ENCODE results near the gene SMAD2.

Gene SMAD2

DNA sequence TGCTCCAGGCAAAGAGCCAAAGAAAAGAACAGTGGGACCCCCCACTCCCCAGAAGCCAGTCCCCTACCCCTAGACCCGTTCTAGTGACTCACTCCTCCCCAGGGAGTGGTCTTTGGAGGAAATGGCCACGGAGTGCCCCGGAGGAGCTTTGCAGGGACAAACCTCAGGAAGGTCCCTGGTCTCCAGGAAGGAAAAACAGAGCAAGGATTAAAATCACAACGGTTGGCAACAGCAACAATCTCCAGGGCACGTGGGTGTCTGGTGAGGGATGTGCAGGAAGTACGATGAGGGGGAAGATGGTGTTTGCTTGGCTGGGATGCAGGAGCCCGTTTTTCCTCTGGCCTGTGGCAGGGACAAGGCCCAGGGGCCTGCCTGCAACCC is 135.0 kb downstream of the SMAD2 start:
- no peak overlapping the region for H3K4me3 ChIP-seq (ENCODE audit: low read depth, low read length)
- TF ChIP-seq, protein P1, sequence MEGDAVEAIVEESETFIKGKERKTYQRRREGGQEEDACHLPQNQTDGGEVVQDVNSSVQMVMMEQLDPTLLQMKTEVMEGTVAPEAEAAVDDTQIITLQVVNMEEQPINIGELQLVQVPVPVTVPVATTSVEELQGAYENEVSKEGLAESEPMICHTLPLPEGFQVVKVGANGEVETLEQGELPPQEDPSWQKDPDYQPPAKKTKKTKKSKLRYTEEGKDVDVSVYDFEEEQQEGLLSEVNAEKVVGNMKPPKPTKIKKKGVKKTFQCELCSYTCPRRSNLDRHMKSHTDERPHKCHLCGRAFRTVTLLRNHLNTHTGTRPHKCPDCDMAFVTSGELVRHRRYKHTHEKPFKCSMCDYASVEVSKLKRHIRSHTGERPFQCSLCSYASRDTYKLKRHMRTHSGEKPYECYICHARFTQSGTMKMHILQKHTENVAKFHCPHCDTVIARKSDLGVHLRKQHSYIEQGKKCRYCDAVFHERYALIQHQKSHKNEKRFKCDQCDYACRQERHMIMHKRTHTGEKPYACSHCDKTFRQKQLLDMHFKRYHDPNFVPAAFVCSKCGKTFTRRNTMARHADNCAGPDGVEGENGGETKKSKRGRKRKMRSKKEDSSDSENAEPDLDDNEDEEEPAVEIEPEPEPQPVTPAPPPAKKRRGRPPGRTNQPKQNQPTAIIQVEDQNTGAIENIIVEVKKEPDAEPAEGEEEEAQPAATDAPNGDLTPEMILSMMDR (IDR thresholded peaks at IDR 0.05; ENCODE audit: low read depth, low read length), result no peak

DNA sequence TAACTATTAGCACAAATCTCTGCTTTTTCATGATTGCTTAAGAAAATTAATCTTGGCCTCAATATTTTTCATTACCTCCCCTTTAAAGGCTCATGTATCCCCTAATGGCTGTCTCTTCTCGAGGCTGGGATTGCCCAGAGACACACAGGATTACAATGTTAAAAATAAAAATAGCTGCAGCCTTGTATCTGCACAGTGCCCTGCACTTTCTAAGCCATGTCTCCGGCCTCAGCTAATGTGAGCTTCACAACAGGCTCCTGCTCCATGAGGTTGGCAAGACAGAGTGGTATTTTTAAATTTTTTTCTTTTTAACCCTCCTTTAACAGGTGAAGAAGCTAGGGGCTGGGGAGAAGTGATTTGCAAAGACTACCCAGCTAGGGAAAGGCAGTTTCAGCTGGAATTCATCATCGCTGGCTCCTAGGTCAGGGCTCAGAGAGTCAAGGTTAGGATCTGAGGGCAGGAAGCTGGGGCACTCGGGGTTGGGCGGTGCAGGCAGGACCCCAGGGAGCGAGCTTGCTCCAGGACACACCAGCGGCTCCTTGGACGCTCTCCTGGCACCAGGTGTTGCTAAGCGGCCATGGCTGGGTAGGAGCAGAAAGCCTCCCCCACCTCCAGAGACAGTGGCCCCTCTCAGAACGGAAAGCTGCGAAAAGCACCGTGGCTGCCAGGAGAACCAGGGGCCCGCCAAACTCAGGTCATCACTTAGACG is 135.6 kb downstream of the SMAD2 start:
- H3K4me3 ChIP-seq (ENCODE audit: low read depth, low read length), result no peak overlapping the region
- TF ChIP-seq, protein P1 (IDR thresholded peaks at IDR 0.05; ENCODE audit: low read depth, low read length), result no peak

DNA sequence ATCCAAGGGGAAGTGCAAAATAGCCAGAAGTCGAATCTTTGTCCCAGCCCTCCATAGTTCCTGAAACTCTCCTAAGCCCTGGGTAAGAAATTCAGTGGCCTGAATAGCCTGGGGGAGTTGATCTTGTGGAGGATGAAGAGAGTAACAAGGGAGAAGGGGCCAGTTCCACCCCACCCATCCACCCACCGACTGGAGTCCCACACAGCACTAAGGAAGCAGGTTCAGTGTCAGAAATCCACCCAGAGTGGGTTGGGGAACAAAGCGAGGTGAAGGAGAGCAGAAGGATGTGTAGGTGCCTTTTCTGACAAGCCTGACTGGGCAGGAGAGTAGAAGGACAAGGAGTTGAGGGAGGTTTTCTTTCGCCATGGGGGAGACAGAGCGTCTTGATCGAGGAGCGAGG is 136.8 kb downstream of the SMAD2 start:
- H3K4me3 ChIP-seq (ENCODE audit: low read depth, low read length), result no peak overlapping the region
- TF ChIP-seq, protein P1 (IDR thresholded peaks at IDR 0.05; ENCODE audit: low read depth, low read length), result no peak

DNA sequence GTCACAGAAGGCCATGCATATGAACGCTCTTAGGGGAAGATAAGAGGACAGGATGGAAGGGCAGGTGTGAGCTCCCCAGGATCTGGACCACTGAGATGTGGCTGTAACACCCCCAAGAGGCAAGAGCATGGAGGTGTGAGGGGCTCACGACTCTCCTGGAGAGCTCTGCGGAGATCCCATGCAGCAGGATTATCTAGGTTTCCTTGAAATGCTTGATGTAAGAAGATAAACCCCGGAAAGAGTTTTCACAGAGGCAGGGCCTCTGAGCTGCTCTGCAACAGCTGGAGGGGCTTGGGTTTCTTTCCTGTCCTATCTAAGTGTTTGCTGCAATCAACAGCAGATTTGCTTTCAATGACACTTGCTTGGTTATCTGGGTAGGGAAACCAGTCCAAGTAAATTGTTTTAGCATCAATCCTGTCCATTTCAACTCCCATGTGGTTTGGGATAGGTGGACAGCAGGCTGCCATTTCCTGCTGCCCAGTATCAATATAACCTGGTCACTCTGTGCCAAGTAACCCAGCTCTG is 138.9 kb downstream of the SMAD2 start:
- TF ChIP-seq, protein P1 (IDR thresholded peaks at IDR 0.05; ENCODE audit: low read depth, low read length), result no peak
- no peak overlapping the region for H3K4me3 ChIP-seq (ENCODE audit: low read depth, low read length)

DNA sequence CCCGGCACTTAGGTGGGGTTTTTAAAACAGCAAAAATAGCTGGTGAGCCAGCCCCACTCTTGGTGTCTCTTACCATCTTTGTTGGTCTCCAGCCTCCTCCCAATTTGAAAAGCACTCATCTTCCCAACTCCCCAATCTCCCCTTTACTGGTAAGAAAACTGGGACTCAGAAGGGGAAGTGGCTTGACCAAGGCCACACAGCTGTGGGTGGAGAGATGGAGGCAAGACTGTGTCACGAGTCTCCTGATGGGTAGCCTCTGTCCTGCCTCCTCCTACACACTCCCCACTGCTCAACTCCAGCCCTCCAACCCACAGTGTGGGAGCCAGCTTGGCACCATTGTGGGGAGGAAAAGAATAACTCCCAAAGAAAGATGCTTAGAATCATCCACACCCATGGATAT is 140.4 kb downstream of the SMAD2 start:
- H3K4me3 ChIP-seq (ENCODE audit: low read depth, low read length), result no peak overlapping the region
- TF ChIP-seq, protein P1 (IDR thresholded peaks at IDR 0.05; ENCODE audit: low read depth, low read length), result no peak

DNA sequence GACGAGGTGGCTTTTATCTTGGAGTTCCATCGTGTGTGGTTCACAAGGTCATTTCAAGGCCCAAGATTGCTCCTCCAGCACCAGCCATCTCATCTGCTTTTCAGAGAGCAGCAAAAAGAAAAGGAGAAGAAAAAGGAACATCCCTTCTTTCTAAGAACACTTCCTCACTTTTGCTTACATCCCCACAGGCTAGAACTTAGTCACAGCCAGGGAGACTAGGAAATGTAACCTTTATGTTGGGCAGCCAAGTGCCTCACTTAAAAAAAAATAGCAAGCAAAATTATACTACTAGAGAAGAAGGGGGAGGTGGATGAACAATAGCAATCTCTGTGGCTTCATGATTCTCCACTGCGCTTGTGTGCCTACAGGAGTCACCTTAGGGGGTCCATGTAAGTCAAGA is 141.8 kb downstream of the SMAD2 start:
- TF ChIP-seq, protein P1 (IDR thresholded peaks at IDR 0.05; ENCODE audit: low read depth, low read length), result no peak
- H3K4me3 ChIP-seq (ENCODE audit: low read depth, low read length), result no peak overlapping the region

DNA sequence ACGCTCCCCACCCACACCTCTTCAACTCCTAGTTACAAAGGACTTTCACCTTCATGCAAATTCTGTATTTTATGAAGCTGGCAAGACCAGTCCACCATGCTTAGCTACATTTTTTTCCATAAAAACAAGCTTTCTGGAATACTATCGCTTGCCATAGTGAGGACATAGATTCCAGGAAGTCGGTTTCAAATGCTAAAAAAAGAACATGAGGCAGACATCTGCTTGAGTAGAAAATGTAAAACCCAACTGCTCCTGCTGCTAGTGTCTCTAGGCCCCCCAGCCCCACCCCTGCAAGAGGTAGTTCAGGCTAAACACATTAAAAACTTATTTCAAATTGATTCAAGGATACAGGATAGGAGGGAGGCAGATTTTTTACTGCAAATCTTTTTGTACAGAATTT is 148.9 kb downstream of the SMAD2 start:
- TF ChIP-seq, protein P1 (IDR thresholded peaks at IDR 0.05; ENCODE audit: low read depth, low read length), result no peak

More for the DNA sequence above, 148.9 kb downstream of the SMAD2 start:
- no peak overlapping the region for H3K4me3 ChIP-seq (ENCODE audit: low read depth, low read length)
